HG03095 (cell line): ENCODE measurements around the gene SPATA7.

Experiments used
- ATAC-seq: cut with Tn5 transposase; IDR thresholded peaks from one replicate; pipeline ENCODE4 v1.9.1; 2021; ENCODE audit warnings: moderate library complexity; ENCODE audit not compliant: unreplicated experiment

Gene SPATA7

DNA sequence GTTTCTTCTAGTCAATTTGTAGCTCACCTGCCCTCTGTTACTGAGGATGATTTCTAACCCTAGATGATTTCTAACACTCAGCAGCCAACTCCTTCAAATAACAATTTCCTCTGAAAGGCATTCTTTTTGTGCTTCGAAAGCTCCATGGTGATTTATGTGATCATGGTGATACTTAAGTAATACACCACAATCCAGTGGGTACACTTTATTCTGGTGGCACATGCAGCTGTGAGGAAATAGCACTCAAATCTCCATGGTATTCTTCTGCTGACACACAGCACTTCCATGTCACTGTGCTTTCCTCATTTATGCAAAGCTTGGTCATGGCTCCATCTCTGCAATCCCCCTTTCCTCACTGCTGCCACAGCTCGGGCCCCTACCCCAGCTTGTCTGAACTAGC is 95.6 kb downstream of the SPATA7 start:
- ATAC-seq: no peak

DNA sequence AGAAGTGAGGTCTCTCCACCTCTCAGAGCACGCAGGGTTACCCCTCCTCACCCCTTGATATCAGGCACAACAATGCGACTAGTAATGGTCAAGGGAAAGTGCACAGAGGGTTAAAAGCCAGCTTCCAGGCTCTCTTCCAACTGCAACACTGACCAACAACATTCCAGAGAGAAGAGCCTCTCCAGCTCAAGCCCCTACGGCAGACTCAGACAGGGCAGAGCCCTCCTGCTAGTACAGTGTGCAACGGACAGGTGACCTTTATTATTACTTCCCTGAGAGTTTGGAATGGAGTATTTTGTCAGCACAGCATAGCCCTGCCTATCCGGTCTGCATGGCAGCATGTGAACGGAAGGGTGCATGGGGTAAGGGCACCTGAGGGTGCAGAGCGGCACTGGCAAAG is 96.3 kb downstream of the SPATA7 start:
- no peak for ATAC-seq

DNA sequence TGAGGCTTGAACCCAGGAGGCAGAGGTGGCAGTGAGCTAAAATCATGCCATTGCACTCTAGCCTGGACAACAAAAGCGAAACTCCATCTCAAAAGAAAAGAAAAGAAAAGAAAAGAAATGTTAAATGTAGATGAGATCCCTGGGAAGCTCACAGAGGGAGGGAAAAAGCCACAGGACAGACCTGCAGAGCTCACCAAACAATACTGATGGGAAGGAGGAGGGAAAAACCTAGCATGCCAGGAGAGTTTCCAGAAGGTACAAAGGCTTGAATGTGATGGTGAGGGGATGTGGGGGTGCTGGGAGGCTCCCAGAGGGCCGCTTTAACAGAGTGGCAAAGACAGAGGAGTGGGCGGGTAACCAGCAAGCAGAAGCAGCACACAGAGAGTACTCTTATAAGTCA is 97.1 kb downstream of the SPATA7 start:
- ATAC-seq: no peak
